T-helper 22 cell (primary cell): ENCODE data around the gene DYRK1A.

Source experiments
- DNase-seq: peaks from one replicate; pipeline ENCODE4 v3.0.0-alpha.2; 2020; ENCODE audit warnings: low read depth

The DYRK1A gene

DNA sequence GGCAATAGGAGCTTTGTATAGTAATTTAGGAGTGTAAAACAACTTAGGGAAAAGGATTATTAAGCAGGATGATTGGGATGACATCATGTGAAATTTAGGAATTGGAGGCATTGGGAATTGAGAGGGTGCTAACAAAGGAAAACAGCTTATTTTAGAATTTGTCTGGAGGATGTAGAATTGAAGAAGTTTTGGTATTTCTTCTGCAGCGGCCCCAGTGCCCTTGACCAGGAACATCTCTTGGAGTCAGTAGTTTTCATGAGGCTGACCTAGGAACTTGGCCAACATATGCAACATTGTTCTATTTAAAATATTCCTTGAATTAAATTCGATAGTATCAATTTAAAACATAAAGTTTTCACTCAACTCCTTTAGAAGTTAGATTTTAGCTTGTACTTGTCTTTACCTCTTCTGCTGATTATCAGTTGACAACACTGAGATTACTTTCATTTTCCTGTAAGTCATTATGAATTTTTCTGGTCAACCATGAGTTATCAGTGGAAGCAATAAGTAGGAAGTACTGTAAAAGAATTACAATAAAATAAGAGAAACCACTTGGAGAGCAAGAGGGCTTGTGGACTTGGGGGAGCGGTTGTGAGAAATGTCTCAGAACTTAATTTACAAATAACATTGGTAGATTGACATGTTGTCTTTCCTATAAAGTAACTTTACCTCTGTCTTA lies 52.8 kb downstream of the DYRK1A start:
- no peak for DNase-seq

GRCh38 chr21:37421306-37421705 lies 54.7 kb downstream of the DYRK1A start:
- no peak for DNase-seq

DNA sequence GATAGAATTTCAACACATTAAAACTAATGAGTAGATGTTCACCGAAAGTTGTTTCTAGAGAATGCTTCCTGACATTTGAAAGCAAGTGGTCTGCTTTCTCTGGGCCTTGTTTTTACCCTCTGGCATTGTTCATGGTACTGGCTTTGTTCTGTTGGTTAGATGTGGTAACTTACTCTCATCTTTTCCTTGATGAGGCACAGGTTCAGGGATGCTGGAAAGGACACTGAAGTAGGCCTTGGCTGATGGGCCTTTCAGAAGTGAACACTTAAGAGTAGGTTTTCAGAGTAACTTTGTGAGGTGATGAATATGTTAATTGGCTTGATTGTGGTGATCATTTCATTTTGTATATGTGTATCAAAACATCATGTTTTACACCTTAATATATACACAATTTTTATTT lies 55.8 kb downstream of the DYRK1A start:
- no peak for DNase-seq

DNA sequence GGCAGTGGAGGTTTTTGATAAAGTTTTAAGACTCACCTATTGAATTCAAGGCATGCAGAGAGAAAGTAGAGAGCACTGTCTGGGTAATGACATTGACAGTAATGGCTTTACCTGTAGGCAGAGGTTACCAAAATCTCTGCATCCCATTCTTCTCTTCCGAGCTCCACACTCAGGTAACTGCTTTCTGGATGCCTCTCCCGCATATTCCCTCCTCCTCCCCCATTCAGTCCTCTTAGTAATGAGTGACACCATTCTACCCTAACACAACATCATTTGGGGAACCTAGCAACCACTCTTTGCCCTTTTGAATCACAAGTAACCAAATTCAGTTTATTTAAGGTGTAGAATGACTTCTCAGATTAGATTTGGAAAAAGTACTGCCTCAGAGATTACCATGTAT lies 56.5 kb downstream of the DYRK1A start:
- no peak for DNase-seq

GRCh38 chr21:37424396-37424795 lies 57.8 kb downstream of the DYRK1A start:
- DNase-seq, result no peak

- DNase-seq, result no peak
Measured at GRCh38 chr21:37425001-37425400, 58.4 kb downstream of the DYRK1A start.

DNA sequence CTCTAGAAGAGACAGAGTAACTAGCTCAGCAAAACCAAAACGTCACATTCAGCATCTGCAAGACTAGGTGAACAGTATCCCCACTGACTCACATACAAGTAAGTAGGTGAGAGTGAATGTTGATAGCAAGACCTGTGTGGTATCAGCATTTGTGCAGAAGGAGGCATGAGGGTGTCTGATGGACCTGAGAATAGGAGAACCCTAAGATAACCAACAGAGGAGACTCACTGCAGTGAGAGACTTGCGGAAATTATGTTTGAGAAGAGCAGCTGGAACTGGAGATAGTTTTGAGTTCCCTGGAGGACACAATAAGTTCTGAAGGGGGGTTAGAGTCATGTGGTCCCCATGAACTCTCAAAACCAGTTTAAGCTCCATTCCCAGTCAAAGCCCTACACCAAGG lies 59.1 kb downstream of the DYRK1A start:
- DNase-seq, result no peak

DNA sequence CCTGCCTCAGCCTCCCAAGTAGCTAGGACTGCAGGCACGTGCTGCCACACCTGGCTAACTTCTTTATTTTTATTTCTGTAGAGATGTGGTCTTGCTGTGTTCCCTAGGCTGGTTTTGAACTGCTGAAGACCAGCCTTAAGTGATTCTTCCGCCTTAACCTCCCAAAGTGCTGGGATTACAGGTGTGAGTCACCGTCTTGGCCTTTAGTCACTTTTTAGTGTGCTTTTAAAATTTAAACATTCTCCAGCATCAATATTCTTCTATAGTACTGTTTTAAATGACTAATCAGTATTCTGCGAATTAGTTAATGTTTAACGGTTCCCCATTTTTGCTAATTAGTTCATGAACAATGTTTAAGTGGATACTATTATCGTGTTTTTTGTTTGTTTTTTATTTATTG lies 60.6 kb downstream of the DYRK1A start:
- DNase-seq, result no peak

DNA sequence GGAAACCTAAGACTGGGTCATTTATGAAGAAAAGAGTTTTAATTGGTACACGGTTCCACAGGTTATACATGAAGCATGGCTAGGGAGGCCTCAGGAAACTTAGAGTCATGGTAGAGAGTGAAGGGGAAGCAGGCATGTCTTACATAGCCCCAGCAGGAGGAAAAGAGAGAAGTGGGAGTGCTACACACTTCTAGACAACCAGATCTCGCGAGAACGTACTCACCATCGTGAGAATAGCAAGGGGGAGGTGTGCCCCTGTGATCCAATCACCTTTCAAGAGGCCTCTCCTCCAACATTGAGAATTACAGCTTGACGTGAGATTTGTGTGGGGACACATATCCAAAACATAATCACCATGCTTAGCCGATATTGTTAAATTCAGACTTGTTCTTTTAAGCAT lies 62.8 kb downstream of the DYRK1A start:
- no peak for DNase-seq

DNA sequence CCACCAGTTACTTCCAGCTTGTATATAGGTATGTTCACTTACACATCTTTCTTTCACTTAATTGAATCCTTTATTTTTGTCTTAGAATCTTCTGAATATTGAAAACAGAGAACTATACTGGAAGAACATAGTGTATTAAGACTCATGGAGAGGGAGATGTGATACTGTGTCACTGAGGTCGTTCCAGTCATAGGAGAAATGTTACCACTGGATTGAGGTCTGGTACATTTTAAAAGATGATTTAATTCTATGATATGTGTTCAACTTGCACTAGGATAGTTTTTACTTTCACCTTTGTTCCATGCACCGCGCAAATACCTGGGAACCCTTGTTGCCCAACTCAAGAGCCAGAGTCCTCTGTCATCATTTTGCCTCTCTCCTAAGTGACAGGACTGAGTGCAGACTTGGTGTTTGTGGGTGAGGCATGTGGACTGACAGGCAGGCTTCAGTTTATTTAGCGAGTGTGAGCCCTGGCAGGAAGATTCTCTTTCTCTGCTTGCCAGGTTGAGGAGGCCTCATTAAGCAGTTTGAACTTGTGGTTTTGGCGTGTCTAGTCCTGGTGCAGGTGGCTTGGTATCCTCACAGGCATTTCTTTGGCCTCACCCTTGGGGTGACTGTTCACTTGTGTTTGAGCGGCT lies 63.7 kb downstream of the DYRK1A start:
- no peak for DNase-seq

DNA sequence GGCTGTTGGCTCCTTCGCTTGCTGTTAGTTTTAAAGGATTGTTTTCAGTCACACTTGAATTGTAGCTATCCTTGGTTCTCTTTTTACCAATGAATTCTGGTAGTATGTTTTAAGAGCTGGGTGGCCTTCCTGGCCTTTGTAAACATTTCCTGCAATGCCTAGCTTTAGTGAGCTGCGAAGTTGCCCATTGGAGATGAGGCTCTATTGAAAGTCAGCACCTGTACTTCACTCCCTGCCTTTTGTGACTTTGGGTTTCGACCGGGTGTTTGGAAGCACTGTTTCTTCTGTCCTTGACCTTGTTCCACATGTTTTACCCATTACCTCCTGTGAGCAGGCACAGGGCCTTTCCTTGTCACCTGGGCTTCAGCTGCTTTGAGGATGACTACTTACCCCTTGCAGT lies 64.7 kb downstream of the DYRK1A start:
- DNase-seq, result no peak

- DNase-seq, result no peak
Measured at GRCh38 chr21:37432710-37433455, 66.3 kb downstream of the DYRK1A start.

DNA sequence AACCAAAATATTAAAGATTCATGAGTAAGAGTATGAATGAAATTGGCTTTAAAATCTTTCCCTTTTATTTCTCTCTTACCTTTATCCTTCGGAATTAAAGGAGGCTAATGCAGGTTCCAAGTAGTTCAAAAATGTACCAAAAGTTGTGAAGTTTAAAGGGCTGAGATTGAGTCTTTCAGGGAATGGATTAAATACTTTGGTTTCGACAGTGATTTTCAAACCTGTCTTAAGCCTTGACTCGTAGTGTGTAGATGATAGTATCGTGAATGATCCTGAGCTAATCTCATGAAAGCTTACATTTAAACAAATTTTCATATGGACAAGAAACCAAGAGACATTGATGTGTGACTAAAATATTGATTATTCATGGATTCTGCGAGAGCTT lies 66.9 kb downstream of the DYRK1A start:
- DNase-seq, result no peak

DNA sequence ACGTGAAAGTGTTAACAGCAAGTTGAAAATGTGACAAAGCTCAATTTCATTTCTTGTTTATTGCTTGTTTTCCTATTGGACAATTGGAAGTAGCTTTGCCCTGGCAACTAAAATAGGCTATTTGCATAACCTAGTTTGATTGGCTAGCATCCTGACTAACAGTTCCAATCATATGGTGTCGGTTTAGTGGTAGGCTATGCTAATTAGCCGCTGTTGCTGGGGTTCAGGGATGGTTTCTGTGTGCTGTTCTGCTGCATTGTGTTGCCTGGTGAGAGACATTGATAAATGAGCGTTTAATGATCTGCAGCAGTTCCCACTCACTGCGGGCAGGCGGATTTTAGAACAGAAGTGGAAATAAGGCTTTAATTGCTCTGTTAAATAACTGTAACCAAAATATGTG lies 68.5 kb downstream of the DYRK1A start:
- peak; percentile 7 for DNase-seq

- no peak for DNase-seq
Measured at GRCh38 chr21:37435711-37436110, 69.1 kb downstream of the DYRK1A start.

DNA sequence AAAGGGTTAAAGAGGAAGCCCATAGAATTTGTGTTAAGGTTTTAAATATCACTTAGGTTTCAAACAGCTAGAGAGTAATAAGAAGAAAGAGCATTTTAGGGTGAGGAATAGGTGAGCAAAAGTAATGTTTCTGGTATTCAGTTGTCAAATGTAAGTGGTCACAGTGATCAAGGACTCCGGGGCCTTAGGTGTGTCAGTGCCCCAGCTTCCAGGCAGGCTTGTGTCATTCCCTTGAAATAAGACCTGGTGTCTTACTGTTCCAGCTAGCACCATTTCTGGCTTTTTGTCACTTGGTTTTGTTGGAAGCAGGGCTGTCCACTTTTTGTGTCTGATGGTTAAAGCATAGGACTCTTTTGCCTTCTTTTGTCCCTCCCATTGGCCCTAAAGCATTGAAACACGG lies 69.6 kb downstream of the DYRK1A start:
- DNase-seq, result no peak

DNA sequence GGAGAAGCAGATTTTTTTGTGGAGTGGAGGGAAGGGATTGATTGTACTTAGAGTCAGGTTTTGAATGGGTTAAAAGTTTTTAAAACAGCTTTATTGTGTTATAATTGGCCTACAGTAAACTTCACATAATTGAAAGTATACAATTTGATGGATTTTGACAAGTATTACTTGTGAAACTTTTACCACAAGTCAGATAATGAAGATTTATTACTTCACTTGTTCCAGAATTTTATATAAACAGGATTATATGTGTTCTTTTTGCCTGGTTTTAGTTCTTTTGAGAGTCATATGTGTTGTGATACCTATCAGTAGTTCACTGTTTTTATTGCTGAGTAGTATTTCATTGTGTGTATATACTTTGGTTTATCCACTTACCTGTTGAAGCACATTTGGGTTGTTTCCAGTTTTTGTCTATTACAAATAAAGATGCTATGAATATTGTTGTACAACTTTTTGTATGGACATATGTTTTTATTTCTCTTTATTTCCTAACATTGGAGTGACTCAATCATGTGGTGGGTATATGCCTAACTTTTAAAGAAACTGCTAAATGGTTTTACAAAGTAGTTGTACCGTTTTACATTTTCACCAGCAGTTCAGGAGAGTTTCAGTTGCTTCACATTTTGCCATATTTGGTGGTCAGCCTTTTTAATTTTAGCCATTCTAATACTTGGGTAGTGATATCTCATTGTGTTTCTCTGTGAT lies 71.0 kb downstream of the DYRK1A start:
- DNase-seq, result no peak

DNA sequence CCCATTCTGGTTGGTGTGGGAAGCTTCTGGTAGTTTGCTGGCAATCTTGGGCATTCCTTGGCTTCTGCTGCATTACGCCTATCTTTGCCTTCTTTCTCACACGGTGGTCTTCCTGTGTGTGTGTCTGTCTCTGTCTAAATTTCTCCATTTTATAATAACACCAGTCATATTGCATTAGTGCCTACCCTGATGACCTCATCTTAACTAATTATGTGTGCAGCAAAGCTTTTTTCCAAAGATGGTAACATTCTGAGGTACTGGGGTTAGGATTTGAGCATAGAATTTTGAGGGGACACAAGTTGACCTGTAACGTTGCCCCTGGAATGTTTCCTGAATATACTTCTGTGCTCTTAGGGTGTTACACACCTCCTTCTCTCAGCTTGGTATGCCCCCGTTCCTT lies 77.1 kb downstream of the DYRK1A start:
- no peak for DNase-seq

DNA sequence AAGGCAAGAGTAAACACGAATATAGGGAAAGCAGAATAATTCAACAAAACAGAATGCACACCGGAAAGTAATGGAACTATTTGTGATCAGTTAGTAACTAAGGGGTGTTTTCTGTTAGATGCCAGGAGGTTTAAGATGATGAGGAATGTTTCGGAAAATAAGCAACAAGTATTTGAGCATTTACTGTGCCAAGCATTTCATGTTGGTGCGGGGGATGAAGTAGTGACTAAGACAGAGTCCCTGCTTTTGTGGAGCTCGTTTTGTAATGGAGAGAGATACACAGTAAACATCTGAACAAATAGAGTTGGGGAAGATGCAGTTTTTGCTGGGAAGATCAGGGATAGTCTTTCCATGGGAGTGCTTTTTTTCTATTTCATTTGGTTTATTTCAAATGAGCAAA lies 78.7 kb downstream of the DYRK1A start:
- no peak for DNase-seq

DNA sequence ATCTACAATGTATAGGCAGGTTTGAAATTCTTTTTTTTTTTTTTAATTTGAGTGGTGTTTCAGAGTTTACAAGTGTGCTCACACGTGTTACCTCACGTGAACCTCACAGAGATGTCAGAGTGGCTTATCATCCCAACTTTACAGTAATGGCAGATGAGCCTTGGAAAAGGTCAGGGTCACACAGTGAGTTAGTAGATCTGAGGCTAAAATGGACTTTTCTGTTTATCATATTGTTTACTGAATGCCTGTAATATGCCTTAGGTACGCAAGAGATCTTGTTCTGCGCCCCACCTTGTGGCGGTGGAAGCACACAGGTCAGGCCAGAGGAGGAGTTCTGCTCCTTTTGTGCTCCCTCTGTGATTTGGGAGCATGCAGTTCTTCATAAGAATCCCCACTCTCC lies 80.0 kb downstream of the DYRK1A start:
- DNase-seq, result no peak

DNA sequence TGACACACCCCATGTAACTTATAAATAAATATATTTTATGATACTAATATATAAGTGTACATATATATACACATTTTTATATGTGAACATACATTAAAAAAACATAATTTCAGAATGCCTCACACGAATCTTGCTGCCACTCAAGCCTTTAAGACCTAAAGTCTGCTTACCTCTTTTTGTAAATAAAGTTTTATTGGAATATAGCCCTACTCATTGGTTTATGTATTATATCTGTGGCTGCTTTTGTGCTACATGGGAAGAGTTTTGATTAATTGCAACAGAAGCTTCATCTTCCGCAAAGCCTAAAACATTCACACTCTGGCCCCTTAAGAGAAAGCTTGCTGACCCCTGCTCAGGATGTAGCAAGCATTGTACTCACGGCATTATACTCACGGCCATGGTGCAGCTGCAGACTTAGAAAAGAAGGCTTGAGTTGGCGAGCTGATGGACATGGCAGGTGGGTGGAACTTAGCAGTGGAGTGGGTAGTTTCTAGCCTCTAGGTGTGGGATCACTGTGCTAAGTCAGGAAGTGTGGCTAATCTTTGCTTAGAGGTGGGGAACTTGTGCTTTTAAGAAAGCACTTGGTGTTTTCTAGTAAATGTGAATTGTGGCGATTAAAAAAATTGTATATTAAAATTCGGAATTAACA lies 80.8 kb downstream of the DYRK1A start:
- DNase-seq, result no peak

DNA sequence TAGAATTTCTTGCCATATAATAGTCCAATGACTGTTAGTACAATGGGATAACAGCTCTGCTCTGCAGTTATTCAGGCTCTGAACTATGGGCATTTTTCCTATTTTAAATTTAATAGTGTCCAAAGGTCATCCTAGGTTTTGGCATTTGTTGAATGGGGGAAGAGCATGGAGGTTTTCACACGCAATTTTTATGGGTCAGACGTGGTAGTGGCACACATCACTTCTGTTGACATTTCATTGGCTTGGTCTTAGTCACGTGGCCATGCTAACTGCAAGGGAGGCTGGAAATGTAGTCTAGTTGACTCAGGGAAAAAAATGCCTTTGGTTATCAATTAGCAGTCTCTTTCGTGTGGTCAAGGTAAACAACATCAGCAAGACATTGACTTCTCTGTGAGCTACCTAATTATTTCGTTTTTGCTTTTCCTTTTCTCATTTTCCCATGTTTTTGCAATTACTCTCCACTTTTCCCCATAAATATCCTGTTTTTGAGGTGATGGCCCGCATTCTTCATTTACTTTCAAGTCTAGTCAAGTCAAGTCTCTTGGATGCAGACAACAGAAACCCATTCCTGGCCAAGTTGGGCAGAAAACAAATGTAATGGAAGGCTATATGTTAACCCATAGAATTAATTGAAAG lies 82.8 kb downstream of the DYRK1A start:
- no peak for DNase-seq
